Upper lobe of left lung (tissue), 6 donors: Measurements from ENCODE around the gene SLC38A4. TPM values are rescaled to one million over a fixed set of nuclear protein-coding genes. Genes with fewer than 3 reads are reported as not detected.
"Not testable (repeated sequence)": the region's sequence is repeated elsewhere in the genome, so short reads cannot be mapped to it uniquely, and the experiment has no call there.

Source experiments
- ATAC-seq, 2 donors: fragments of 200-7000 bp; cut with Tn5 transposase; one replicate each; pipeline ENCODE4 v1.9.1; 2022; ENCODE audit warnings: mild to moderate bottlenecking in 2 of 2, moderate library complexity in 2 of 2; ENCODE audit not compliant: low FRiP score in 2 of 2
- DNase-seq, 2 donors: peaks; one replicate each; pipeline ENCODE4 v3.0.0-alpha.2; 2019 to 2020
- H3K27ac ChIP-seq, 4 donors: fragments of 200-600 bp; sonication (generic); one replicate each; pipeline ENCODE4 v1.5.1; 2016 to 2019
- H3K27me3 ChIP-seq, 4 donors: fragments of 200-600 bp; sonication (generic); one replicate each; pipeline ENCODE4 v1.5.1; 2017 to 2019
- H3K36me3 ChIP-seq, 4 donors: fragments of 200-600 bp; sonication (generic); one replicate each; pipeline ENCODE4 v1.5.1; 2016 to 2019
- H3K4me1 ChIP-seq, 4 donors: fragments of 200-600 bp; sonication (generic); one replicate each; pipeline ENCODE4 v1.5.1; 2018 to 2019
- H3K4me3 ChIP-seq, 4 donors: fragments of 200-600 bp; sonication (generic); one replicate each; pipeline ENCODE4 v1.5.1; 2017 to 2019; ENCODE audit warnings: mild to moderate bottlenecking in 2 of 4, moderate library complexity in 1 of 4
- H3K9me3 ChIP-seq, 4 donors: fragments of 200-600 bp; sonication (generic); one replicate each; pipeline ENCODE4 v1.5.1; 2018 to 2019
- CTCF ChIP-seq, 6 experiments: fragments of 450-650 bp in 4 of 6; fragments of 200-600 bp in 2 of 6; sonication (generic) in 2 of 6; IDR thresholded peaks; one replicate each; pipeline ENCODE4 v1.5.1; 2016 to 2019; ENCODE audit warnings: antibody characterized with exemption in 6 of 6
- EP300 ChIP-seq, 4 donors: sonication (generic); formaldehyde crosslinking; IDR thresholded peaks; one replicate each; pipeline ENCODE4 v1.5.1; 2017; ENCODE audit warnings: antibody characterized with exemption in 4 of 4, control low read depth in 2 of 4
- POLR2A ChIP-seq, 4 donors: fragments of 450-650 bp; IDR thresholded peaks; one replicate each; pipeline ENCODE4 v1.5.1; 2016 to 2017; ENCODE audit warnings: antibody characterized with exemption in 4 of 4, mild to moderate bottlenecking in 2 of 4
- POLR2AphosphoS5 ChIP-seq, 2 donors: sonication (generic); formaldehyde crosslinking; IDR thresholded peaks; one replicate each; pipeline ENCODE4 v1.5.1; 2017; ENCODE audit warnings: antibody characterized with exemption in 2 of 2
- WGBS, 2 donors: methylation state at CpG; one replicate each; pipeline ENCODE4 v1.1.5; 2017 to 2018; 5-methylcytosine and 5-hydroxymethylcytosine counted together
- total RNA-seq, 6 donors: library from RNA; depleted of rRNA in 4 of 6; stranded (reverse); fragments of >200 nt in 4 of 6; gene quantifications; one replicate each; pipeline versions ENCODE4 v1.1.0 to v1.2.1, GENCODE V29; 2016 to 2021
- donor health status: DM: no; HTN: no; CAD: no; lungs with moderate emphysema.
- donor health status: DM: no; HTN: yes; CAD: no; lungs with severe emphysema.

Gene SLC38A4
- total RNA-seq, 6 donors from 2014 or later: 0.49 to 0.81 (median 0.60) TPM; not detected in 3

GRCh38 chr12:46865311-46865710 lies 39.5 kb upstream of the SLC38A4 start:
- Histone ChIP-seq H3K27me3 (no peaks in the 10 kb centered on the region), H3K27ac (no peak overlapping the region), H3K4me3 (no peak overlapping the region), H3K4me1 (no peaks in the 10 kb centered on the region), H3K36me3 (no peaks in the 10 kb centered on the region), H3K9me3 (peaks cover 3 to 21% (median 13%) of the 10 kb centered on the region in 4 donors)
- DNase-seq (no peak), ATAC-seq (no peak)
- no peak for TF ChIP-seq POLR2A (IDR thresholded peaks at IDR 0.05)
- no peak for TF ChIP-seq EP300 (IDR thresholded peaks at IDR 0.05)
- no peak for TF ChIP-seq POLR2AphosphoS5 (IDR thresholded peaks at IDR 0.05)
- no peak for TF ChIP-seq CTCF (IDR thresholded peaks at IDR 0.05)

- Histone ChIP-seq H3K27ac (no peak overlapping the region), H3K4me3 (no peak overlapping the region), H3K4me1 (no peaks in the 10 kb centered on the region), H3K27me3 (no peaks in the 10 kb centered on the region), H3K9me3 (peaks cover 5 to 26% (median 15%) of the 10 kb centered on the region in 4 donors), H3K36me3 (no peaks in the 10 kb centered on the region)
- ATAC-seq (no peak), DNase-seq (no peak)
- TF ChIP-seq EP300 (IDR thresholded peaks at IDR 0.05) (no peak), CTCF (IDR thresholded peaks at IDR 0.05) (no peak), POLR2AphosphoS5 (IDR thresholded peaks at IDR 0.05) (no peak), POLR2A (IDR thresholded peaks at IDR 0.05) (no peak)
- 88 to 92% methylated on average over 4 of the region's 4 CpGs for WGBS, 2 donors
These were observed 32.6 kb upstream of the SLC38A4 start for GRCh38 chr12:46858368-46858767.

GRCh38 chr12:46857486-46857885 lies 31.7 kb upstream of the SLC38A4 start:
- H3K27ac ChIP-seq: no peak overlapping the region
- TF ChIP-seq POLR2A (IDR thresholded peaks at IDR 0.05): no peak
- no peak for TF ChIP-seq EP300 (IDR thresholded peaks at IDR 0.05)
- no peak for TF ChIP-seq CTCF (IDR thresholded peaks at IDR 0.05)
- TF ChIP-seq POLR2AphosphoS5 (IDR thresholded peaks at IDR 0.05): no peak
- H3K9me3 ChIP-seq: peaks cover 5 to 26% (median 15%) of the 10 kb centered on the region in 4 donors
- no peaks in the 10 kb centered on the region for H3K36me3 ChIP-seq
- ATAC-seq (no peak), DNase-seq (no peak)
- H3K4me3 ChIP-seq: no peak overlapping the region
- no peaks in the 10 kb centered on the region for H3K4me1 ChIP-seq
- no peaks in the 10 kb centered on the region for H3K27me3 ChIP-seq

GRCh38 chr12:46855760-46856159 lies 30.0 kb upstream of the SLC38A4 start:
- Histone ChIP-seq H3K9me3 (peaks cover 5 to 26% (median 15%) of the 10 kb centered on the region in 4 donors), H3K36me3 (no peaks in the 10 kb centered on the region), H3K27ac (no peak overlapping the region), H3K4me1 (no peaks in the 10 kb centered on the region), H3K27me3 (no peaks in the 10 kb centered on the region), H3K4me3 (no peak overlapping the region)
- ATAC-seq (no peak), DNase-seq (no peak)
- TF ChIP-seq EP300 (IDR thresholded peaks at IDR 0.05) (no peak), POLR2AphosphoS5 (IDR thresholded peaks at IDR 0.05) (no peak), CTCF (IDR thresholded peaks at IDR 0.05) (no peak), POLR2A (IDR thresholded peaks at IDR 0.05) (no peak)
- WGBS, 2 donors: 49 to 62% methylated on average over 2 of the region's 2 CpGs

GRCh38 chr12:46854188-46854587 lies 28.4 kb upstream of the SLC38A4 start:
- not testable (repeated sequence) for H3K27me3 ChIP-seq, H3K36me3 ChIP-seq, DNase-seq, H3K4me1 ChIP-seq, ATAC-seq, H3K27ac ChIP-seq, H3K4me3 ChIP-seq
- H3K9me3 ChIP-seq: peaks cover 5 to 26% (median 15%) of the 10 kb centered on the region in 4 donors

- H3K36me3 ChIP-seq, H3K27ac ChIP-seq, H3K9me3 ChIP-seq, ATAC-seq, H3K4me3 ChIP-seq, H3K27me3 ChIP-seq, H3K4me1 ChIP-seq: not testable (repeated sequence)
- WGBS, 2 donors: 73 to 75% methylated on average over 8 of the region's 8 CpGs
- DNase-seq: peak in 1 of 2 donors; percentile 43
These were observed 23.0 kb upstream of the SLC38A4 start for GRCh38 chr12:46848792-46849191.
